Esophagus muscularis mucosa (tissue), 4 donors: ENCODE measurements around the gene SLC4A1.

Source experiments
- CTCF ChIP-seq, 3 experiments: fragments of 200-600 bp in 2 of 3; fragments of 450-650 bp in 1 of 3; sonication (generic) in 2 of 3; IDR thresholded peaks; one replicate each; pipeline ENCODE4 v1.5.1; 2017 to 2019; ENCODE audit warnings: antibody characterized with exemption in 3 of 3, mild to moderate bottlenecking in 2 of 3, moderate library complexity in 1 of 3
- EP300 ChIP-seq: sonication (generic); formaldehyde crosslinking; IDR thresholded peaks from one replicate; pipeline ENCODE4 v1.6.1; 2017; ENCODE audit warnings: antibody characterized with exemption
- POLR2A ChIP-seq: fragments of 450-650 bp; IDR thresholded peaks from one replicate; pipeline ENCODE4 v1.6.1; 2017; ENCODE audit warnings: antibody characterized with exemption, moderate library complexity, mild to moderate bottlenecking, low read depth
- POLR2AphosphoS5 ChIP-seq, 2 donors: sonication (generic); formaldehyde crosslinking; IDR thresholded peaks; one replicate each; pipeline ENCODE4 v1.6.1; 2017; ENCODE audit warnings: antibody characterized with exemption in 2 of 2

GRCh38 chr17:44236444-44236991 is 31.4 kb downstream of the SLC4A1 start:
- no peak for TF ChIP-seq CTCF (IDR thresholded peaks at IDR 0.05)
- no peak for TF ChIP-seq POLR2A
- no peak for TF ChIP-seq EP300
- TF ChIP-seq POLR2AphosphoS5 (IDR thresholded peaks at IDR 0.05) = no peak
